ENCODE data around the gene LRRC32.

The LRRC32 gene

DNA sequence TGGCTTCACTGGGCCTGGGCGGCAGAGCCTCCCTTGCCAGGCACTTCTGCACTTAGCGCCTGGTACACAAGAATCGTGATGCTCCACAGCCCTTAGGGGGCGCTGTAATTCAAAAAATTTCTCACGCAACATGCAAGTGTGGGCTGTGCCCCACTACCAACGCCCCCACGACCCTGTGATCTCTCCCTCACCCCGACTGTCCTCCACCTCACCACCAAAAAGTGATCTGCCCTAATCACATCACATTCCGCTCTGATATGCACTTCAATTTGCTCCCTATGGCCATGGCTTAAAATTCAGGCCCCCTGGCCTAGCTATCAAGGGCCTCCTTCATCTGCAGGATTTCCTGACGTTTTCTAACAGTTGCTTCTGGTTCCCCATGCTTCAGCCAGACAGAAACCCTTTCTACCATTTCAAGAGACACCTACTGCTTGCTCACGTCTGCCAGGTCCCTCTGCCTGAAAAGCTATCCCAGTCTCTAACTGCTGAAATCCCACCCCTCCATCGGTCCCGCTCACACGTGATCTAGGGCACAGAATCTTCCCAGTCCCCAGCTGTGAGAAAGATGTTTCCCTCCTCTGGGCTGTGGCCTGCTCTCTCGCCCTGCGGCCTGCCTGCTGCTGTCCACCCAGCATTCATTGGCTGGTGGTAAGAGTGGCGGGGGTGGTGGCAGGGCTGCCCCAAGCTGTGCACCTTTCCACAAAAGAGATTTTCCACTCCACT is 27.9 kb upstream of the LRRC32 start:
- DNase-seq, result no peak

DNA sequence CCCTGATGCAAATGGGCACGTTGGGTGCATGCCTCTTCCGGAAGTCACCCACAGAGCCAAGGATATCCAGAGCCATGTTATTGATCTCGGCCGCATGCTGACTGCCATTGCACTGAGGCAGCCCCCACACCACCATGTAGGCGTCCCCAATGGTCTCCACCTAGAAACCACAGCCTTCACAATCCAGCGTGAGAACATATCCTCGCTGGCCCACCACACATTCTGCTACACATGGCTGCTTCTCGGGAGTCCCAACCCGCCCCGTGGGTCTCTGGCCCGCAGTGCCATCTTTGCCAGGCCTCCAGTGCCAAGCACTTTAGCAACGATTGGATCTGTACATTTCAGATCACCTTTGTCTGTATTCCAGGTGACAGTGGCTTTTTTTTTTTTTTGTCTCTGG is 26.2 kb upstream of the LRRC32 start:
- no peak for DNase-seq

DNA sequence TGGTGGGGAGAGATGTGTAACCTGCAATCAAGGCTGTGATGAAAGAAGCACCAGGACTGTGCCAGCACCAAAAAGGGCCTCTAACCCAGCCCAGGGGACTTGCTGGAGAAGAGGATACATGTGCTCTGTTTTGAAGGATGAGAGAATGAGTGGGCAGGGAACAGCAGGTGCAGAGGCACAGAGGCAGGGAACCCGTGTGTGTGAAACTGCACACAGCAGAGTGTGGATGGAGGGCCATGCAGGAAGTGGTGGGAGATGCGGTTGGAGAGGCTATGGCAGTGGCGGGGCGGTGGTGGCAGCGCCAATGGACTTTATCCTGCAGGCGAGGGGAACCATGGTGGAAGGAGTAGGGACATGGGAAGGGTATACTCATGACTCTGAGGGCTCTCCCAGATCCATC is 25.2 kb upstream of the LRRC32 start:
- DNase-seq, result no peak

DNA sequence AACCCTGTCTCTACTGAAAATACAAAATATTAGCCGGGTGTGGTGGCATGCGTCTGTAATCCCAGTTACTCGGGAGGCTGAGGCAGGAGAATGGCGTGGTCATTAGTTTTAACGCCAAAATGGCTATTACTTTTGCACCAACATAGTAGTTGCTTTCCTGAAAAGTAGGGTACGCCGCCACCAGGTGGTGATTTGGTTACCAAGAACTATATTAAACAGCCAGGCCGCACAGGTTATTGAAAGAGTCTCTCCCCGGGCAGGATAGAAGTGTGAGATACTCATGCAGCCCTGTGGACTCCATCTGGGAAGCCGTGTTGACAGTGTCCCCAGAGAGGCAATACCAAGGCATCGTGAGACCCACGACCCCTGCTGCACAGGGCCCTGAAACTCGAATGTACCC is 24.6 kb upstream of the LRRC32 start:
- no peak for DNase-seq

DNA sequence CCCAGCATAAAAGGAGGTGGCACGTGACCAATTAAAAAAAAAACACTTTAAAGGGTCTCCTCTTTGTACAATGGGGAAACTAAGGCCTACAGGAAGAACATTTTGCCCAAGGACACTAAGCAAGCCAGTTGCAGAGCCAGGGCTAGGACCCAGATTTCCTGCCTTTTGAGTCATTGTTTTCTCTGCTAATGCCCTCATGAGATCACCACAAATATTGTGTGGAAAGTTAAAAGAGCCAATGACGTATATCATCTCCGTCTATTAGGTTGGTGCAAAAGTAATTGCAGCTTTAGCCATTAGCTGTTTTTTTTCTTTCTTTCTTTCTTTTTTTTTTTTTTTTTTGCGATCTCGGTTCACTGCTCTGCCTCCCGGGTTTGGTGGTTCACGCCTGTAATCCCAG is 24.1 kb upstream of the LRRC32 start:
- no peak for DNase-seq

DNA sequence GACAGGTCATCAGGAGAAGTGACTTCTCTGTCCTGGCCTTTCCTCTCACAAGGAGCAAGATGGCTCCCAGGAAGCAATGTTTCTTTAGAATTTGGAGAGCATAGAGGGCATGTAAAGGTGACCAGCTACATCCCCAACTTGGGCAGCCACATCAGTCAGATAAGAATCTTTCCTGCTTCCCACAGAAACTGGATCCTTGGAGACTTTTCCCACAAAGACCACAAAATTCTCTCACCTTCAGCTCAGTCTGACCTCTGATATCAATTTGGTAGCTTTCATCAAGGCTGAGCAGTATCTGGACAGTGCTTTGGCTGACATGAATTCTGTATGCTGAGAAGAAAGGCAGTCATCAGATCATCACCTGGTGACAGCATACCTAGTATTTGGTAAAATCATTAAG is 23.3 kb upstream of the LRRC32 start:
- no peak for DNase-seq

DNA sequence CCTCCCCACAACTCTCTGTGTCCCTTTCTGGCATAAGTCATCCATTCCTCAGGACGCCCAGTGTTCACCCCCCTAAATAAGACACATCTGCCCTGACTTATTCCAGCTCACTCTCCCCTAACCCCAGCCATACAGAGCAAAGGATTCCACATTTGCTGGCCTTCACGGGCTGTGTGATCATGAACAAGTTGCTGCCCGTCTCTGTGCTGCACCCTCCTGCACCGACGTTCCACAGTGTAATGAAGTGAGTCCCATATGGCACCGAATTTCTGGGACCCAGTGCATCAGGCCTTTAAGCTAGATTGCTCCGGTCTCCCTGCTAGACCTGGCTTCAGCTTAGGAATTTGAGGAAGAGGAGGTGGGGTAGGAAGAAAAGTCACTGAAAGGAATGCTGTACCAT is 22.4 kb upstream of the LRRC32 start:
- no peak for DNase-seq

DNA sequence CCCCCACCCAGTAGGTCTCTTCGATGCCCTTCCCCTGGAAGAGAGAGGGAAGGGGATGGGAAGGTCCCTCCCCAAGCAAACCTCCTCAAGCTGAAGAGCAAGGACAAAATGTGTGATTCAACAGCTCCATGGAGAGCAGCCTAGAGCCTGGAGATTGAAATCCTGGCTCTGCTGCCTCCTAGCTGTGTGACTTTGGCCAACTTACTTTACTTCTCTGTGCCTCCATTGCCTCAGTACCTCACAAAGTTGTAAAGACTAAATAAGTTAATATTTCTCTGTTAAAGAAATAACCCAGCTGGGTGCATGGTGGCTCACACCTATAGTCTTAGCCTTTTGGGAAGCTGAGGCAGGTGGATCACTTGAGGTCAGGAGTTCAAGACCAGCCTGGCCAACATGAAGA is 21.1 kb upstream of the LRRC32 start:
- no peak for DNase-seq

DNA sequence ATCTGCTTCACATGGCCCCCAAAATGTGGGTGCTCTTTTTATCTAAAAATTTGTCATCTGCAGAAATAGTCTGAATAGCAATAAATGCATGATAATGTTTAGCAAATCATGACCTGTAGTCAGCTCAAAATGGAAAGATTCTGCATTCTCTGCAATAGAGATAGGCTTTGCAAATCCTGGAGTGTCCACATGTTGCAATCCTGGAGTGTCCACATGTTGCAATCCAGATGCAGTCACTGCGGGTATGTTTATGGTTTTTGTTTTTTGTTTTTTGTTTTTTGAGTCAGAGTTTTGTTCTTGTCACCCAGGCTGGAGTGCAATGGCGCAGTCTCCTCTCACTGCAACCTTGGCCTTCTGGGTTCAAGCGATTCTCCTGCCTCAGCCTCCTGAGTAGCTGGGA is 20.2 kb upstream of the LRRC32 start:
- DNase-seq, result no peak

DNA sequence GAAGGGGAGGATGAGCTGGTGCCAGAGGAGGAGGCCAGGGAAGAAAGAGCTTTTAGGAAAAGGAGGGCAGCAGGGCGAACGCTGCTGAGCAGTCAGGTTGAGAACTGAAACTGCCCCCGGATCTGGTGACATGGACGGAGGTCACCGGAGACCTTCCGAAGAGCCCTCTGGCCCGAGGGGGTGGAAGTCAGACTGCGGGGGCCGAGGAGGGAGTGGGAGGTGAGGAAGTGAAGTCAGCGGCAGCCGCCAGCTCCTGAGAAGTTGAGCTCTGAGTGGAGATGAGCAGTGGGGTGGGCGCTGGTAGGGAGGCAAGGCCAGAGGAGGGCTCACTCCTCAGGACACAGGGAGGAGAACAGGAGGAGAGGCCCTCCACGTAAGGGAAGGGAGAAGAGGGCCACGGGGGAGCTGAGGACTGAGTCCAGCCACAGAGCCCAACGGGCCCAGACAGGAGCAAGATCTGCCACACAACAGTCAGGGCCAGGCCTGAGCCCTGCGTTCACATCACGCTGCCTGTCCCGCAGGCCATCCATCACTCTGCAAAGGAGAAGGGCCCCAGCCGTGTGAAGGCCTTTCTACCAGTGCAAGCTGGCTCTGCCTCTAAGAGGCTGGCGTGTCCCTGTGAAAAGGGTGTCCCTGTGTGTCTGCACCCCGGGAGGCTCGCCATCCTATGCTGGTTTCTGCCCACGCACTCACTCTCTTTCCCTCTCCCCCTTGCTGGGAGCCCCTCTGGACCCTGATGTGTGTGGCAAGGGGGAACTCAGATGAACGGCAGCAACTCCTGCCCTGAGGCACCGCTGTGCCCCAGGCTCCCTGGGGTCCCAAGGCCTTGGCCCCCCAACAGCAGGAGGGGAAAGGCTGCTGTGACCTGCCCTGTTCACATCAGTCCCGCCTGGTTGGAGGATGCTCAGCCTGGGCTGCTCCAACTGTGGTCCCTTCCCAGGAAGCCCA is 19.0 kb upstream of the LRRC32 start:
- DNase-seq, result no peak

DNA sequence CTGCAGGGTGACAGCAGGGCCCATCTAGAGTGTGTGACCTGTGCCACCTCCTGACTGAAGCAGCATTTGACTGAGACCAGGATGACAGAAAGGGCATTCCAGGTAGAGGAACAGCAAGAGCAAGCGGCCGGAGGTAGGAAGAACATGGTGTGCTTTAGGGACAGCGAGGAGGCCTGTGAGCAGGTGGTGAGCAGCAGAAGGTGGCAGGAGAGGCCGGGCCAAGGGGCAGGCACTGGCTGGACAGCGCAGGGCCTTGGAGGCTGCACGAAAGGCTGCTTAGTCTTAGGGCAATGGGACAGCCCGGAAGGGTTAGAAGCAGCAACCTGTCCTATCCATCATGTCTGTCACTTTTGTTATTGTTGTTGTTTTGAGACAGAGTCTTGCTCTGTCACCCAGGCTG is 17.6 kb upstream of the LRRC32 start:
- DNase-seq, result no peak

DNA sequence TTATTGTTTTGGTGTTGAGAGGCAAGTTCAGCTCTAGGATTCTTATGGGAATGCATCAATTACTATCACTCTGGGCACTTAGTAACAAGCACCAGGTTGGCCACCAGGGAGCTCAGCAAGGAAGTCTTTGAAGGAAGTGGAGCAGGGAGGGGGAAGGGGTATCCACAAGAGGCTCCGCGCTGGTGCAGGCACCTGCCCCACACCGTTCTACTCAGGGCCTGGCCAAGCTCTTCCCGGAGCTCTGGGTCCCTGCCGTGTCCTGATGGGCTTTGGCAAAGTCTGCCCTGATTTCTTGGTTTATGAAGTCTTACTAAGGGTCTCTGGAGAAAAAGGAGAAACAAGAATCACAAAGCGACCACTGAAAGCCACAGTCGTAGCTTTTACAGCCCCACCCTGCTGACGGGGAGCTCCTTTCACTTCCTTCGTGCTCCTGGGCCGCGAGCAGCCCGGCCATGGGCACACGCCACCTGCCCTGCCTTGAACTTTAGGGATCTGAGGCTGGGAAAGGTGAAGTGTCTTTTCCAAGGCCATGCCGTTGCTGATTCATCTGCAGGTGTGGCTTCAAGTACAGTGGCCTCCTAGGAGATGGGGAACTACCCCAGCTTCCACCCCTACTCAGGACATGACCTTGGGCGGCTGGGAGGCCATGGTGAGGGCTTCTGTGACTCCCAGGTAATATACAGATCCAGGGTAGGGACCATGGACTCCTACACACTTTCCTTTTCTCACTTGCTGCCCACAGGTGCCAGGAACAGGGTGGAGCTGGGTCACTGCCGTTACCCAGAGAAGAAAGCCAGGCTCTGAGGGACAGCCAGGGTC is 15.9 kb upstream of the LRRC32 start:
- DNase-seq, result no peak

DNA sequence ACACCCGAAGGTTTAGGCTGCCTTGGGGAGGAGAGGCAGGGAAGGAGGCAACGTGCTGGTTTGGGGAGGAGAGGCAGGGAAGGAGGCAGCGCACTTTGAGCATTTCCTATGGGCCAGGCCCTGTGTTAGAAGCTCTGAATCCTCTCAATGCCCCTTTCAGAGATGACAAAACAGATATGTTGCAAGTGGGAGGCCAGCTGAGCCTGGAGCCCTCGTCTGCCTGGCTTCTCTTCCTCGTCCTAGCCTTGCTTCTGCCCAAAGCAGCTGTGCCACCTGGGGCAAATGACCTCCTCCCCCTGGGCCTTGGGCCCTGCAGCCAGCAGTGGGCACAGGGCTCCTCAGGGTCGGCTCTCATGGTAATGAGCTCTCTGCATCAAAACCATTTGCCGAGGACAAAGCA is 15.3 kb upstream of the LRRC32 start:
- no peak for DNase-seq

DNA sequence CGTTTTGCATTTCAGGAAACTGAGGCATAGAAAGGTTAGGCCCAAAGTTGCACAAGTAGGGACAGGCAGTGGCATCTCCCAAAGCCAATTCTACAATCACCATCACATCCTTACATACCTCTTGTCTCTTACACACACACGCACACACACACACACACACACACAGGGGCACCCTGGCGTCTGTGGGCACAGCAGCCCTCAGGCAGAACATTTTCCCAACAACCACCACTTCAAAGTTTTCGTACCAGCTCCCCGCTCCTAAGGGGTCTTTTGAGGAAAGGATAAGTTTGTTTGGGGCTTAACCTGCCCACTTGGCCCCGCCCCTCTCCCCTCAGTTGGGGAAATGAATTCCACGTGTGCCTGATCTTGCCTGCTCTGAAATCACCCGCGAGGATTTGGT is 14.7 kb upstream of the LRRC32 start:
- no peak for DNase-seq

DNA sequence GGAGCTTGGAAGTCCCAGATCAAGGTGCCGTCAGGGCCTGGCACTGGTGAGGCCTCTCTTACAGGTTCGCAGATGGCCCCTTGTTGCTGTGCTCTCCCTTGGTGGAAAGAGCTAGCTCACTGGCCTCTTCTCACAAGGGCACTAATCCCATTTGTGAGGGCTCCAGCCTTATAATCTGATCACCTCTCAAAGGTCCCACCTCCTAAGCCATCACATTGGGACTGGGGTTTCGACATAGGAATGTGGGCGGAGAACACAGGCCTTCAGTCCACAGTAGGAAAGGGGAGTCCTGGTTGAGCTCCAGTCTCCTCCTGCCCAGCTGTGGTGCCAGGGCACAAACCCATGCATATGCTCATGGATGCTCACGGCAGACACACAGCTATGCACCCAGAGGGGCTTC is 14.0 kb upstream of the LRRC32 start:
- no peak for DNase-seq

DNA sequence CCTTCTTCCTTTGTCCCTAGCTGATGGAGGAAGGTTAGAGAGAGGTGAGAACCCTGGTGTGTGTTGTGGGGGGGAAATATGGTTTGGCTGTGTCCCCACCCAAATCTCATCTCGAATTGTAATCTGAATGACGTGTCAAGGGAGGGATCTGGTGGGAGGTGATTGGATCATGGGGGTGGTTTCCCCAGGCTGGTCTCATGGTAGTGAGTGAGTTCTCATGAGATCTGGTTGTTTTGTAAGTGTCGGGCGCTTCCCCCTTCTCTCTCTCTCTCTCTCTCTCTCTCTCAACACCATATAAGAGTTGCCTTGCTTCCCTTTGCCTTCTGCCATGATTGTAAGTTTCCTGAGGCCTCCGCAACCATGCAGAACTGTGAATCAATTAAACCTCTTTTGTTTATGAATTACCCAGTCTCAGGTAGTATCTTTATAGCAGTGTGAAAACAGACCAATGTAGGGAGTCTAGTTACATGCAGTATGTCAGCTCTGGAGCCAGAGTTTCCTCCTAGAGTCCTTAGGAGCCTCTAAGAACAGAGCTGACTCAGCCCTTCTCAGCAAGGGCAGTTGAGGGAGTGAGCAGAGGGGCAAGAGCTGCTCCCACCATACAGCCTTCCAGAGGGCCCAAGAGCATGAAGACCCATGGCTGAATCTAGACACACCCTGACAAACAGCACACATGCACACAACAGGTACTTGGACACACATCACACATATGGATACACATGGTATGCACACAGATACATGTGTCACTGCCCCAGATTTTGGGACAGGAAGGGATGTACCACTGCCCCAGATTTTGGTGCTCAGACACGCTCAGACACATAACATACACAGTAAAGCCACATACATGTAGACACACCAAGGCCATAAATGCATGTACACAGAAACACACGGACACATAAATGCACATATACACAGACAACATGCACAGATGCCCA is 12.9 kb upstream of the LRRC32 start:
- no peak for DNase-seq

DNA sequence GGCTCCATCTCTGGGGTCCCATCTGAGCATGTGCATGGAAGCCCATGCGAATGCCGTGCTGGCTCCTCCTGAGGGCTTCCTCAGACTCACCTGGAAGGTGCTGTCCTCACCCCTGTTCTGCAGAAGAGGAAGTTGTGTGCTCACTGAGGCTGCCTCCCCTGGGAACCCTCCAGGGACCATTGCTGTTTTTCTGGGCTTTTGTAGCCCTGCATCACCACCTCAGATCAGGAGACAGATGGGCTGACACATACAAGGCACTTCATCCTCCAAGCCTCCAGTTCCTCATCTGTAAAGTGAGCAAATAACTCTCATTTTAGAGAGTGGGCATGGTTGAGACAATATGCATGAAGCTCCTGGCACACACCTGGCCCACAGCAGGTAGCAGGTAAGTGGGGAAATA is 12.1 kb upstream of the LRRC32 start:
- no peak for DNase-seq

DNA sequence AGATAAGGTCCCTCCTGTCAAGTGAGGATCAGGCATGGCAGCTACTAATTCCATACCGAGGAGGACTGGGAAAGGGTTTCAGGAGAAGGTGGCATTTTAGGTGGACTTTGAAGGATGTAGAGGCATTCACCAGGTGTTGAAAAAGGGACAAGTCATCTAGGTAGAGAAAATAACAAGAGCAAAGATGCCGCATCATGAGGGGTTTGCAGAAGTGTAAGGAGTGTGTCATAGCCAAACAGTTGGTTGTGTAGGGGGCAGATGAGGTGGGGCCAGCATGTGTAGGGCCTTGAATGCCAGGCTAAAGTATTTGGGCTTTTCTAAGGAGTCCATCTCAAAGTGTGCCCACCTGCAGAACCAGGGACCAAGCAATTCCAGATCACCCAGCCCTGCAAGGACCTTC is 11.6 kb upstream of the LRRC32 start:
- DNase-seq, result no peak

DNA sequence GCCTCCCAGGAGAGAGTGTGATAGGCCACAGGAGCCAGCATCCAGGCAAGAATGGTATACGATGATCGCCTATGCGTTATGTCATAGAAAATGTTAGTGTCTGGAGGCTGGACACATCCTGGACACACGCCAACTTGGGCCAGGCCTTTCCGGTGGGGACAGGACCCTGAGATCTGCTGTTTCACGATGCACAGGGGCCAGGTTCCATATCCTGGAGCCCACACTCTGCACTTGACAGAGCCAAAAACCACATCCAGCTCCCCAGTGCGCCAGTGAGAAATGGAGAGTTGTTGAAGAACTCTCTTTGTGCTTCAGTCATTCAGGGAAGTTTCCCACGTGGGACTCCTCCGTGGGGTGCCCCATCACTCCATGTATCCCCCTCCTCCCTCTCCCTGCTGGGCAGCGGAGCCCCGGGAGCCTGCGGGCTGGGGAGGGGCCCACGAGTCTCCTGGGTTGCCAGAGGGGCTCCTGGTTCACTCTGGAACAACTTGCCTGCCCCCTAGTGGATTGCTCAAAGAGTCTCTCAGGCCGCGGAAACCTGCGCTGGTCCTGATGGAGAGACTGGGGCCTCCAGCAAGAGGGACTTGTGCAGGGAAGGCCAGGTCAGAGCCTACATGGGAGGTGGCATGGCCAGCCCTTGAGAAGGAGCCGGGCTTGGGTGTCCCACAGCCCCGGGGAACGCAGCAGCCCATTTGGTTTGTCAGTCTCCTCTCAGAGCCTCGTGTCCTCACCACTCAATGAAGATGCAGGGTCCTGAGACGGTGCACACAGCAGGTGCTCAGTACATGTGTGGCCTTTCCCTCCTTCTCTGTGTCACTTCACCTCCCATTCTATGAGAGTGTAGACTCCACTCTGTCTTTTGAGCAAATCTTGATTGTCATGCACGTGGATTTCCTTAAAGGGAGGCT is 10.2 kb upstream of the LRRC32 start:
- DNase-seq, result no peak

DNA sequence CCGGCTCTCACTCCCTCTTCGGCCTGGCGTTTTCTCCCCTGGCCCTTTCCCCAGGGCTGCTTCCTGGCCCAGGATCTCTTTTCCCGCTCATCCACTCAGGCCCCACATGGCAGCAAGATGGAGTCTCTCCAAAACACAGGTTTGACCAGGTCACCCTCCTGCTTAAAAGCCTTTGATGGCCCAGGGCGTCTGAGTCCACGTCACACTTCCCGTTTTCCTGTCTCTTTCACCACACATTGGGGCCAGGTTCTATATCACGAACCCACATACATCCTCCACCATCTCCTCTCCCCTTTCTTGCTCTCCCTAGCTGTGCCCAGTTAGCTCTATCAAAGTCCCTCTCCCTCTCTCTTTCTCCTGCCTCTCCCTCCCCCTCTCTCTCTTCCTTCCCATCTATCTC is 7.8 kb upstream of the LRRC32 start:
- DNase-seq, result no peak

DNA sequence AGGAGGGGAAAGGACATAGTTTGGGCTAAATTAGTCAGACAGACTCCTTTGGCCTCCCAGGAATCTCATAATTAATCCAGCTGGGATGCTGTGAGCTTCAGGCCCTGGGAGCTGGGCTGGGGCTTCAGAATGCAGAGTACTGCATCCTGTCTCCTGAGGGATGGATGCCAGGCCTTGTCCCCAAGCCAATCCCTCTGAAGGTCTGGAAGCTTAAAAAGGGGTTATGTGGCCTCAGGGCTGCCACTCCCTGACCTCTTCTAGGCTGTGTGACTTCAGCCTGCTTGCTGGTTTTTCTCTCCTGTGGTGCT is 6.9 kb upstream of the LRRC32 start:
- DNase-seq, result no peak

Data from GOT3 (cell line).